ENCODE measurements around the gene ABI2.
A peak's percentile ranks its signal among the peaks of the same experiment; 100 is the strongest.

Gene ABI2

DNA sequence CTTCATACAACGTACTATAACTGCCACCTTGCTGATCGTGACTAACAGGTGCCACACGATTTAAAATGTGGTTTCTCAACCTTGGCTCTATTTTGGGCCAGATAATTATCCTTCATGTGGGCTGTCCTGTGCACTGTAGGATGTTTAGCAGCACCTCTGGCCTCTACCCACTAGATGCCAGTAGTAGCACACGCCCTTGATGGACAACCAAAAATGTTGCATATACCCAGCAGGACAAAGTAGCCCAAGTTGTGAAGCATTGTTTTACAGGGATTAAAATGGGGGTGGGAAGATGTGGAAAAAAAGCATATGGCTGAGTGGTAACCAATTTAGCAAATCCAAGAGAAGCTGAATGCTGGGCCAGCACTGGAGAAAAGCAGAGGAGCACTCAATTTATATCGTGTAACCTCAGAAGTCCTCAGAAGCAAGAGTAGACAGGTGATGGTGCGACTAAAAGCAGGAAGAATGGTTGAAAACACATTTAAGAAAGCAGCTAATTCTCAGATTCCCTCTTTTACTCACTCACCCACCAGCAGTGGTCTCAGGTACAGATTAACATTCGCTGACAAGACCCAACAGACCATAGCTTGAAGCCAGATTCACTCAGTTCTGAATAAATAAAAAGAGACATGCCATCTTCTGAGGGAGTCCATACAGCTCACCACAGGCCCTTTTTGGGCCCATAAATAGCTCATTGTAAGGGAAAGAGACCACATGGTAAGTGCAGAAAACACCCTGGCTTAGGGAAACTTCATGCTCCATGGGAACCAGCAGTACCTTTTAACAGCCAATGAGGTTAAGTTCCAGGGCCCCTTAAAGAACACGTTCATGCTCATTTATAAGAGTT is 156.3 kb downstream of the ABI2 start:
- DNase-seq: peak; percentile 54

DNA sequence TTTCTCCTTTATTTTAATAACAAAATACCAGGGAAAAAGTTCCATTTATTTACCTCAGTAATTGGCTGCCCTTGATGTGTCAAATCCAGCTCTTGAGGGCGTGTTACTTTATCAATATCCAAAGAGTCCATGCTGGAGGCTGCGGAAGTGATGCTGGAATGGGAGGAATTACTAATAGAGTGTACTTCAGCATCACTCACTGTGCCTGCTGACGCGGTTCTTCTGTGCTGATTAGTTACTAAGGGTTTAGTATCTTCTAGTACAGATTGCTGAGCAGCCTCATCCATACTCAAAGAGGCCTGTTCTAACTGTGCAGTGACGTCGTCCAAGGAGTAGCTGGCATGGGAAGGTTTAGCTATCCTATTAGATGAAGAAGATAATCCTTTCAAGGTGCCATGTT is 161.3 kb downstream of the ABI2 start:
- no peak for DNase-seq

DNA sequence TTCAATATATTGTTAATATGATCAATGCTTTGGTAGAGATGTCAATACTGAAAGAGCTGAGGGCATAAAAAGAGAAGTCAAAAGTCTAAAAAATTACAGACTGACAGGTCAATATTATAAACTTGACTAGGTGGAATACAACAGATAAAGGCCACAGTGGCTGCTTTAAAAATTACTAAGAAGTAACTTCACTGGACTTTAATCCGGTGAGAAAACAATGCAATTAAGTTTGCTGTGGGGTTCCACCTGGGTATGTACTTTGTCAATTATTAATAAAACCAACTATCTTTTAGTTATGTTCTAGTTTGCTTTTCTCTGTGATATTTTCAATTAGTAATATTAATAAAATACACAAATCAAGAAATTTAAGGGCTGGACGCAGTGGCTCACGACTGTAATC is 162.2 kb downstream of the ABI2 start:
- no peak for DNase-seq

DNA sequence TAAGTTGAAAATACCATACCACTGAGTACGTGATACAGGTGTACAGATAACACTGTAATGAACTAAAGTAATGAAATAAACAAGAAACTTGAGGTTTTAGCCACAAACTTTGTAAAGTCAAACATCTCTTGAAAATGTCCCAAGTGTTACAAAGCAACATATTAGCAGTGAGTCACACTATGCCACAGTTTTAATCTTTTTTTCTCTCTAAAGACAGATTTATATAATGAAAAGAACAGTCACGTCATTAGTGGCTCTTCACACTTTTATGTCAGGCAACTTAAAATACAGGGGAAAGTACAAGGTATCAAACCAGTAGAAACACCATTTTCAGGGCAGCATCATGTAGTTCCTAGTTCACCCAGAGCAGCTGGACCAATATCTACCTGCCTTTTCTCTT is 164.8 kb downstream of the ABI2 start:
- no peak for DNase-seq
